WTC11 (cell line): ENCODE measurements around the gene ARHGAP32. TPM values are rescaled to one million over a fixed set of nuclear protein-coding genes. Genes with fewer than 3 reads are reported as not detected.

ENCODE experiments used
- ATAC-seq: fragments of 200-7000 bp; cut with Tn5 transposase; 2 replicates; pipeline ENCODE4 v1.10.0; 2021; ENCODE audit warnings: mild to moderate bottlenecking, moderate library complexity
- CTCF ChIA-PET: fragments of 300-600 bp; sonication (Branson Sonifier 250); formaldehyde crosslinking; loops from one replicate; lab custom pipeline; 2021; ENCODE audit warnings: antibody characterized with exemption; lab: Charles Lee
- POLR2A ChIA-PET: fragments of 350-600 bp; sonication (Branson Sonifier 250); formaldehyde crosslinking; loops from one replicate; lab custom pipeline; 2021; ENCODE audit warnings: antibody characterized with exemption; lab: Charles Lee
- DNase-seq: peaks from one replicate; pipeline ENCODE4 v3.0.0; 2021; ENCODE audit warnings: low spot score
- H3K27ac Mint-ChIP-seq: 2 replicates; pipeline ENCODE4 v1.8.0; 2021; ENCODE audit warnings: mixed read lengths
- H3K27me3 Mint-ChIP-seq: 2 replicates; pipeline ENCODE4 v1.8.0; 2021; ENCODE audit warnings: low read depth, mild to moderate bottlenecking, moderate library complexity, mixed read lengths
- H3K36me3 Mint-ChIP-seq: 2 replicates; pipeline ENCODE4 v1.8.0; 2021; ENCODE audit warnings: mixed read lengths
- H3K4me1 Mint-ChIP-seq: 2 replicates; pipeline ENCODE4 v1.8.0; 2022; ENCODE audit warnings: mixed read lengths
- H3K4me3 Mint-ChIP-seq: 2 replicates; pipeline ENCODE4 v1.8.0; 2021; ENCODE audit warnings: mild to moderate bottlenecking, moderate library complexity, mixed read lengths
- H3K9me3 Mint-ChIP-seq: 2 replicates; pipeline ENCODE4 v1.8.0; 2021; ENCODE audit warnings: mixed read lengths
- AFF4 ChIP-seq: sonication (generic); formaldehyde crosslinking; IDR thresholded peaks from 2 replicates; pipeline ENCODE4 v1.8.1; 2023; ENCODE audit warnings: mild to moderate bottlenecking, missing genetic modification reagents, borderline replicate concordance
- AR ChIP-seq: fragments of 250-450 bp; sonication (Bioruptor Pico); IDR thresholded peaks from 2 replicates; pipeline ENCODE4 v1.9.0; 2021; ENCODE audit warnings: mild to moderate bottlenecking
- CREB1 ChIP-seq: sonication (generic); formaldehyde crosslinking; IDR thresholded peaks from 2 replicates; pipeline ENCODE4 v1.8.0; 2023; ENCODE audit warnings: mild to moderate bottlenecking, missing genetic modification reagents
- CREM ChIP-seq: sonication (generic); formaldehyde crosslinking; IDR thresholded peaks from 2 replicates; pipeline ENCODE4 v1.8.1; 2022; ENCODE audit warnings: mild to moderate bottlenecking, missing genetic modification reagents, moderate library complexity
- ERG ChIP-seq: fragments of 250-450 bp; sonication (Bioruptor Pico); IDR thresholded peaks from 2 replicates; pipeline ENCODE4 v1.8.0; 2021; ENCODE audit warnings: mild to moderate bottlenecking
- ESRRA ChIP-seq: sonication (generic); formaldehyde crosslinking; IDR thresholded peaks from 2 replicates; pipeline ENCODE4 v1.8.1; 2022; ENCODE audit warnings: mild to moderate bottlenecking, missing genetic modification reagents, borderline replicate concordance
- FOXP4 ChIP-seq: sonication (generic); formaldehyde crosslinking; IDR thresholded peaks from 2 replicates; pipeline ENCODE4 v1.8.0; 2022; ENCODE audit warnings: mild to moderate bottlenecking, missing genetic modification reagents
- GRHL2 ChIP-seq: fragments of 250-450 bp; sonication (Bioruptor Pico); IDR thresholded peaks from 2 replicates; pipeline ENCODE4 v1.8.0; 2022; ENCODE audit warnings: mild to moderate bottlenecking, moderate library complexity; ENCODE audit not compliant: insufficient replicate concordance, severe bottlenecking
- HMGA2 ChIP-seq: fragments of 250-450 bp; sonication (Bioruptor Pico); IDR thresholded peaks from 2 replicates; pipeline ENCODE4 v1.4.0; 2021; ENCODE audit warnings: mild to moderate bottlenecking, moderate library complexity
- NR3C1 ChIP-seq: sonication (generic); formaldehyde crosslinking; conservative IDR thresholded peaks from 2 replicates; pipeline ENCODE4 v1.8.1; 2023; ENCODE audit warnings: low read depth, mild to moderate bottlenecking, missing genetic modification reagents
- RELA ChIP-seq: sonication (generic); formaldehyde crosslinking; IDR thresholded peaks from 2 replicates; pipeline ENCODE4 v1.8.1; 2022; ENCODE audit warnings: missing genetic modification reagents, mild to moderate bottlenecking, borderline replicate concordance
- RORB ChIP-seq: fragments of 250-450 bp; sonication (Bioruptor Pico); IDR thresholded peaks from 2 replicates; pipeline ENCODE4 v1.9.0; 2021; ENCODE audit warnings: mild to moderate bottlenecking
- SMAD3 ChIP-seq: sonication (generic); formaldehyde crosslinking; IDR thresholded peaks from 2 replicates; pipeline ENCODE4 v1.8.0; 2022; ENCODE audit warnings: missing genetic modification reagents, mild to moderate bottlenecking, borderline replicate concordance
- STAT6 ChIP-seq: sonication (generic); formaldehyde crosslinking; conservative IDR thresholded peaks from 2 replicates; pipeline ENCODE4 v1.8.1; 2023; ENCODE audit warnings: mild to moderate bottlenecking, low read depth, missing genetic modification reagents, moderate library complexity
- USF2 ChIP-seq: sonication (generic); formaldehyde crosslinking; IDR thresholded peaks from 2 replicates; pipeline ENCODE4 v1.8.1; 2023; ENCODE audit warnings: mild to moderate bottlenecking, missing genetic modification reagents, moderate library complexity
- ZBTB43 ChIP-seq: sonication (generic); formaldehyde crosslinking; IDR thresholded peaks from 2 replicates; pipeline ENCODE4 v1.8.1; 2023; ENCODE audit warnings: mild to moderate bottlenecking, missing genetic modification reagents
- ZNF281 ChIP-seq: sonication (generic); formaldehyde crosslinking; IDR thresholded peaks from 2 replicates; pipeline ENCODE4 v1.8.0; 2023; ENCODE audit warnings: mild to moderate bottlenecking, missing genetic modification reagents
- ZNF423 ChIP-seq: fragments of 250-450 bp; sonication (Bioruptor Pico); IDR thresholded peaks from 2 replicates; pipeline ENCODE4 v2.1.2; 2022; ENCODE audit warnings: mild to moderate bottlenecking, moderate library complexity
- ZNF671 ChIP-seq: fragments of 250-450 bp; sonication (Bioruptor Pico); IDR thresholded peaks from 2 replicates; pipeline ENCODE4 v1.8.0; 2021; ENCODE audit warnings: mild to moderate bottlenecking
- total RNA-seq: library from RNA; stranded (reverse); gene quantifications from 3 replicates; pipeline ENCODE4 v1.2.3, GENCODE V29; 2021

Gene ARHGAP32
- total RNA-seq, 1 experiment from 2014 or later: 25.6 TPM

- no peaks in the 10 kb centered on the region for H3K36me3 Mint-ChIP-seq
- DNase-seq: no peak
- ChIA-PET POLR2A (no interaction called here), CTCF (interaction anchor here (1.6 to 3.3 kb wide), 6 partner anchors 12 to 84 kb away, joined by 4 to 100 read pairs (median 23); partner anchors contain the start of gene KCNJ5)
- H3K4me1 Mint-ChIP-seq: no peaks in the 10 kb centered on the region
- ATAC-seq: no peak
- peaks cover 16% of the 10 kb centered on the region for H3K27me3 Mint-ChIP-seq
- no peak overlapping the region for H3K4me3 Mint-ChIP-seq
- H3K27ac Mint-ChIP-seq: no peak overlapping the region
- H3K9me3 Mint-ChIP-seq: no peaks in the 10 kb centered on the region
- TF ChIP-seq USF2 (CRISPR knock-in tag): no peak
- no peak for TF ChIP-seq ERG (CRISPR knock-in tag)
- no peak for TF ChIP-seq ESRRA
- no peak for TF ChIP-seq GRHL2 (CRISPR knock-in tag)
- no peak for TF ChIP-seq CREM (CRISPR knock-in tag)
- no peak for TF ChIP-seq CREB1 (CRISPR knock-in tag)
- no peak for TF ChIP-seq NR3C1 (CRISPR knock-in tag)
- no peak for TF ChIP-seq FOXP4 (CRISPR knock-in tag)
- no peak for TF ChIP-seq SMAD3 (CRISPR knock-in tag)
- no peak for TF ChIP-seq RORB (CRISPR knock-in tag)
- TF ChIP-seq ZNF423: no peak
- no peak for TF ChIP-seq ZNF281 (CRISPR knock-in tag)
- TF ChIP-seq HMGA2 (CRISPR knock-in tag): no peak
- no peak for TF ChIP-seq STAT6
- TF ChIP-seq ZNF671: no peak
- TF ChIP-seq AR: no peak
- TF ChIP-seq AFF4: no peak
- no peak for TF ChIP-seq RELA
- TF ChIP-seq ZBTB43: no peak
Observed at GRCh38 chr11:128949791-128950454, 242.2 kb downstream of the ARHGAP32 start.
